SHP77 (cell line): ENCODE results near the gene MT1E.

Source experiments
- DNase-seq, 2 experiments: peaks; one replicate each; lab custom pipeline; 2025; lab: John Stamatoyannopoulos, UW

MT1E gene

DNA sequence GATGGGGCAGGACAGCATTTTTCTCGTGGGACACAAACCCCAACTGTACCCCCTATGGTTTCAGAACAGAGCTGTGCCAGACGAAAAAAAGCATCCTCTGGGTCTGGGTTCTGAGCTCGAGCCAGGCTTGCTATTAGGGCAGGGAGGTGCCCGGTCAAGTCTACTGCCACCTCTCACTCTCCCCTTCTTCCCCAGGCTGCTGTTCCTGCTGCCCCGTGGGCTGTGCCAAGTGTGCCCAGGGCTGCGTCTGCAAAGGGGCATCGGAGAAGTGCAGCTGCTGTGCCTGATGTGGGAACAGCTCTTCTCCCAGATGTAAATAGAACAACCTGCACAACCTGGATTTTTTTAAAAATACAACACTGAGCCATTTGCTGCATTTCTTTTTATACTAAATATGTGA is 1.1 kb downstream of the MT1E start:
- DNase-seq = no peak

DNA sequence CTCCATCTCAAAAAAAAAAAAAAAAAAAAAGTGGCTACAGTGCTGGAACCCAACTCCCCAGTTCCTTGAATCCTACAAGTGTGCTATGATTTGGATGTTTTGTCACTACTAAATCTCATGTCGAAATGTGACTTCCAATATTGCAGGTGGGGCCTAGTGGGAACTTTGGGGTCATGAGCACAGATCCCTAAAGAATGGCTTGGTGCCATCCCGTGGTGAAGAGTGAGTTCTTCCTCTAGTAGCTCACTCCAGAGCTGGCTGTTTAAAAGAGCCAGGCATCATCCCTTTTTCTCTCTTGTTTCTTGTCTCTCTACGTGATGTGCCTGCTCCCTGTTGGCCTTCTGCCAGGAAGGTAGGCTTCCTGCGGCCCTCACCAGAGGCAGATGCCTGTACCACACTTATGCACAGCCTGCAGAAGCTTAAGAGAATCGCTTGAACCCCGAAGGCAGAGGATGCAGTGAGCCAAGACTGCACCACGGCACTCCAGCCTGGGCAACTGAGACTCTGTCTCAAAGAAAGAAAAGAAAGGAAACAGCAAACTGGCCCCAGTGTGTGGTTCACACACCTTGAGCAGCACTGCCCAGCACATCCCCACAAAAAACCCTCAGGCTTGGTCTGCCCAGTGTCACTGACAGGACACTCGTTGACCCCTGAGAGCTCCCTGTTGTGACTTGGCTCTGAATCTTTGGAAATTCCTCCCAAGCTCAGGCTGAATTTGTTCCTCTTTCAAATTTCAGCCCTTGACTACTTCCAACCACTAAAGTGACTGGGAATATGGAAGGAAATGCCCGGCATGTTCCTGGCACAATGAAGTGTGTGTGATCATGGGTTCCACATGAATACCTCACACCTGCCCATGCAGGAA is 3.1 kb downstream of the MT1E start:
- DNase-seq = no peak

DNA sequence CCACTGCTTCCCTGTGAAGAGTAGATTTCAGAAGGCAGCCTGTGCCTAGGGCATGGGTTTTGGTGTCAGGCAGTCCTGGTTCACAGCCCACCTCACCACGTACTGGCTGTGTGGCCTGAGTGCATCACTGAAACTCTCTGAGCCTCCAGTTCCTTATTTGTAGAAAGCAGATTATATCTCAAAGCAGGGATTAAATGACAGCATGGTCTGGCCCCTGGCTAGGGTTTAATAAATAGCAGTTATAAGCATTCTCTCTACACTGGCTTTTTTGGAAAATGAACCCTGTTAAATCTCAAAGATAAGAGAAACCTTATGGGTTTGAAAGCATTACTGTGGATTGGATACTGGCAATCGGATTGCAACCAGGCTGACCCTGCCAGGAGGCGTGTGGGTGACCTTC is 4.0 kb downstream of the MT1E start:
- no peak for DNase-seq

DNA sequence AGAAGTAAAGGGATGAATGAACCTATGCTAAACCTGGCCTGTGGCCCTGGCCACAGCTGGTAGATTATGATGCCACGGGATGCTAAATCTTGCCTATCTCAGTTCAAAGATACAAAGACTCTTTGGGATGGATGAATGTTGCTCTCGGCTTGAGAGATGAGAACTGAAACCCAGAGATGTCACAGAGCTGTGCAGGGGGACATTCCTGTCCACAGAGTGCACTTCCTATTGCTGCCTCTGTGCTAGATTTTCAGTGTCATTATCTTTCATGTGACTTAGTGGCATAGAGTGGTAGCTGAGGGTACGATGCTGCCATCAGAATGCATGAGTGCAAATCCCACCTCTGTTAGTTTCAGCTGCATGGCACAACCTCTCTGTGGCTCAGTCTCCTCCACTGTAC is 4.6 kb downstream of the MT1E start:
- no peak for DNase-seq

DNA sequence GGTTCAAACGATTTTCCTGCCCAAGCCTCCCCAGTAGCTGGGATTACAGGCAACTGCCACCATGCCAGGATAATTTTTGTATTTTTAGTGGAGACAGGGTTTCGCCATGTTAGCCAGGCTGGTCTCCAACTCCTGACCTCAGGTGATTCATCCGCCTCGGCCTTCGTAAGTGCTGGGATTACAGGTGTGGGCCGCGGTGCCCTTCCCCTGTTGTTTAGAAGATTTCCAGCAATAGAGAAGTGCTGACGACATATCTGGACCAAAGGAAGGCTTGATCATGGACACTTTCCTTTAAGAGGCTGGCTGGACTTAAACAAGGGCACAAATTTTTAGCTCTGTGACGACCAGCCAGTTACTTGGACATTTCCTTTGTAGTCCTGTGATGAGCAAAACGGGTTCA is 5.6 kb downstream of the MT1E start:
- no peak for DNase-seq

DNA sequence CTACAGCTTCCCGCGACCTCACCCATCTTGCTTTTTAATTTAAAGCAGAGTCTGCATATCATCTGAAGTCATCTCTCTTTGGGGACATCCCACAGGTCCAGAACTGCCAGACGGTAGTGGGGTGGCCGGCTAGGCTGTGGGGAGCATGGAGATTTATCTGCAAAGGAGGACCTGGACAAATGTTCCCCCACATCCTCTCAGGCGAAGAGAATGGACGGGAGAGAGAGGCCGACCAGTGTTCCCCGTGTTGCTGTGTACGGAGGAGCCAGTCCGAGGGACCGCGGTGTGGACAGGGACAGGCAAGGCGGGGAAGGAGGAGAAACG is 6.2 kb downstream of the MT1E start:
- no peak for DNase-seq

DNA sequence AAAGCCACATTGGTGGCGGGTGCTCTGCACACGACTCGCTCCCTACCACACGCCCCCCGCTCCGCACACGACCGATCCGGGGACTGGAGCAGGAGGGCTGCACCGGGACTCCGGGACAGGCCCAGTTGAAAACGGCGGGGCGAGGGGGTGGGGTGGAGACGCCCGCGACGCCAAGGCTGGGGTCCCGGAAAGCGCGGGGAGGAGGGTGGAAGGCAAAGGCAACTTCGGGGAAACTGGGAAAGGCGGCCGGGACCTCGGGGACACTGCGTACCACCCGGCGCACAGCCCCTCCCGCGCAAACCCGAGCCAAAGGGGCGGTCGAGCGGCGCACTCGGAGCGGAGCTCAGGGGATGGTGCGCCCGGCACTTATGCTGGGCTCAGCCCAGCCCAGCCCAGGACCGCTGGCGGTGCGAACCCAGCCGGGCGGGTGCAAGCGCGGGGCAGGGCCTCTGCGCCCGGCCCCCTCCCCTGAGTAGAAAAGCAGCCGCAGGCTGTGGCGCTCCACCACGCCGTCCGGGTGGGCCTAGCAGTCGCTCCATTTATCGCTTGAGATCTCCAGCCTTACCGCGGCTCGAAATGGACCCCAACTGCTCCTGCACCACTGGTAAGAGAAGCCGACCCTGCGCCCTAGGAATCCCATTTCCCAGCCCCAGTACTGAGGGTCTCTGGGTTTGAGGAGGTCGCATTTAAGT is 6.7 kb downstream of the MT1E start, which contains the start of gene MT1M:
MT1M (plus strand) TSS at position 504 of the 692 bp plus-strand sequence; CDS start at position 577, 73 bp downstream.
- no peak for DNase-seq

DNA sequence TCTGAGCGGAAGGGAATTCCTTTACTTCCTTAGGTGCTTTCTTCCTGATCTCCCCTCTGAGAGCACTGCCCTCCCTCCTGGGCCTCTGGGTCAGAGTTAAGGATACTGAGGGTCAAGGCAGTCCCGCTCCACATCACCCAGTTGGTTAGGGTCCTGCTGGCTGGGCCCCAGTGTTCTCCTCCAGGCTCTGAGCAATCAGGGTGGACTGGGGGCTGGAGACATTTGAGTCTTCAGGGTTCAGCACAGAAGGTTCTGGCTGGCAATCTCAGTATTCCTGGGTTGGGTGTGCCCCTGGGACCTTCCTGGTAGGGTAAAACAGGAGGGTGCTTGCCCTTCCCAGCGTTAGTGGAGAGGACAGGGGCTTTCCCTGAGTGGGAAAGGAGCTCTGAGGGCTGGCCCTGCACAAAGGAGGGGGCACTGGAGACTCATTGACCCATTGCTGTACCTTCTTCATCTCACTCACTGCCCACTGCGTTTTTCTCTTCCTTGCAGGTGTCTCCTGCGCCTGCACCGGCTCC is 7.3 kb downstream of the MT1E start:
- no peak for DNase-seq

DNA sequence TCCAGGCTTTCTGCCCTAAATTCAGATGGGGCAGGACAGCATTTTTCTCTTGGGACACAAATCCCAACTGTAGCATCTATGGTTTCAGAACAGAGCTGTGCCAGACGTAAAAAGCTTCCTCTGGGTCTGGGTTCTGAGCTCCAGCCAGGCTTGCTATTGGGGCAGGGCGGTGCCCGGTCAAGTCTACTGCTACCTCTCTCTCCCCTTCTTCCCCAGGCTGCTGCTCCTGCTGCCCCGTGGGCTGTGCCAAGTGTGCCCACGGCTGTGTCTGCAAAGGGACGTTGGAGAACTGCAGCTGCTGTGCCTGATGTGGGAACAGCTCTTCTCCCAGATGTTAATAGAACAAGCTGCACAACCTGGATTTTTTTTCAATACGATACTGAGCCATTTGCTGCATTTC is 8.0 kb downstream of the MT1E start:
- no peak for DNase-seq

DNA sequence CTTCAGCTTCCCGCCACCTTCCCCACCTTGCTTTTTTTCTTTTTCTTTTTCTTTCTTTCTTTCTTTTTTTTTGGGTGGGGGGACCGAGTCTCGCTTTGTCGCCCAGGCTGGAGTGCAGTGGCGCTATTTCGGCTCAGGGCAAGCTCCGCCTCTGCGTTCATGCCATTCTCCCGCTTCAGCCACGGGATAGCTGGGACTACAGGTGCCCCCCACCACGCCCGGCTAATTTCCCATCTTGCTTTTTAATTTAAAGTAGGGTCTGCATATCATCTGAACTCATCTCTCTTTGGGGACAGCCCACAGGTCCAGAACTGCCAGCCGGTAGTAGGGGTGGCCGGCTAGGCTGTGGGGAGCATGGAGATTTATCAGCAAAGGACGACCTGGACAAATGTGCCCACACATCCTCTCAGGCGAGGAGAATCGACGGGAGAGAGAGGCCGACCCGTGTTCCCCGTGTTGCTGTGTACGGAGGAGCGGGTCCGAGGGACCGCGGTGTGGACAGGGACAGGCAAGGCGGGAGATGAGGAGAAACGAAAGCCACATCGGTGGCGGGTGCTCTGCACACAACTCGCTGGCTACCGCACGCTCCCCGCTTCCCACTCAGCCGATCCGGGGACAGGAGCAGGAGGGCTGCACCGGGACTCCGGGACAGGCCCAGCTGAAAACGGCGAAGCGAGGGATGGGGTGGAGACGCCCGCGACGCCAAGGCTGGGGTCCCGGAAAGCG is 9.3 kb downstream of the MT1E start:
- DNase-seq = no peak

DNA sequence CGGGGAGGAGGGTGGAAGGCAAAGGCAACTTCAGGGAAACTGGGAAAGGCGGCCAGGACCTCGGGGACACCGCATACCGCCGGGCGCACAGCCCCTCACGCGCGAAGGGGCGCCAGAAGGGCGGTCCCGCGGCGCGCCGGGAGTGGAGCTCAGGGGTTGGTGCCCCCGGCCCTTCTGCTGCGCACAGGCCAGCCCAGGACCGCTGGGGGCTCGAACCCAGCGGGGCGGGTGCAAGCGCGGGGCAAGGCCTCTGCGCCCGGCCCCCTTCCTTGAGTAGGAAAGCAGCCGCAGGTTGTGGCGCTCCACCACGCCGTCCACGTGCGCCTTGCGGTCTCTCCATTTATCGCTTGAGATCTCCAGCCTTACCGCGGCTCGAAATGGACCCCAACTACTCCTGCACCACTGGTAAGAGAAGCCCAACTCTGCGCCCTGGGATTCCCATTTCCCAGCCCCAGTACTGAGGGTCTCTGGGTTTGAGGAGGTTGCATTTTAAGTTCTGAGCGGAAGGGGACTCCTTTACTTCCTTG is 9.9 kb downstream of the MT1E start:
- no peak for DNase-seq

DNA sequence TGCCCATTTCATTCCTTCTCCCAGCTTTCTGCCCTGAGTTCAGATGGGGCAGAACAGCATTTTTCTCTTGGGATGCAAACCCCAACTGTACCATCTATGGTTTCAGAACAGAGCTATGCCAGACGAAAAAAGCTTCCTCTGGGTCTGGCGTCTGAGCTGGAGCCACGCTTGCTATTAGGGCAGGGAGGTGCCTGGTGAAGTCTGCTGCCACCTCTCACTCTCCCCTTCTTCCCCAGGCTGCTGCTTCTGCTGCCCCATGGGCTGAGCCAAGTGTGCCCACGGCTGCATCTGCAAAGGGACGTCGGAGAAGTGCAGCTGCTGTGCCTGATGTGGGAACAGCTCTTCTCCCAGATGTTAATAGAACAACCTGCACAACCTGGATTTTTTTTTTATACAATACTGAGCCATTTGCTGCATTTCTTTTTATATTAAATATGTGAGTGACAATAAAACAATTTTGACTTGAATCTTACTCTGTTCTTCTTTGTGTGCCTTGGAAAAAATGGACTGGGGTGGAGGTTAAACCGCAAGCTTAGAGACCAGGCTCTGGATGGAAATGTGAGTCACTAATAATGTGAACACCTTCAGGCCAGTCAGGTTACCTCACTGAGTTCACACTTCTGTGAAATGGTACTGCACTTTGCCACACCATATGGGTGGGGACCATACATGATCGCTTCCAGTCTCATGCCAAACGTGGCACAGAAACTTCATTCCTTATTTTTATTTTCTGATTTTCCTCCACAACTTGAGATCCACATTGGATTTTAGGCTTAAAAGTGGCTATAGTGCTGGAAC is 11.2 kb downstream of the MT1E start:
- DNase-seq = no peak

DNA sequence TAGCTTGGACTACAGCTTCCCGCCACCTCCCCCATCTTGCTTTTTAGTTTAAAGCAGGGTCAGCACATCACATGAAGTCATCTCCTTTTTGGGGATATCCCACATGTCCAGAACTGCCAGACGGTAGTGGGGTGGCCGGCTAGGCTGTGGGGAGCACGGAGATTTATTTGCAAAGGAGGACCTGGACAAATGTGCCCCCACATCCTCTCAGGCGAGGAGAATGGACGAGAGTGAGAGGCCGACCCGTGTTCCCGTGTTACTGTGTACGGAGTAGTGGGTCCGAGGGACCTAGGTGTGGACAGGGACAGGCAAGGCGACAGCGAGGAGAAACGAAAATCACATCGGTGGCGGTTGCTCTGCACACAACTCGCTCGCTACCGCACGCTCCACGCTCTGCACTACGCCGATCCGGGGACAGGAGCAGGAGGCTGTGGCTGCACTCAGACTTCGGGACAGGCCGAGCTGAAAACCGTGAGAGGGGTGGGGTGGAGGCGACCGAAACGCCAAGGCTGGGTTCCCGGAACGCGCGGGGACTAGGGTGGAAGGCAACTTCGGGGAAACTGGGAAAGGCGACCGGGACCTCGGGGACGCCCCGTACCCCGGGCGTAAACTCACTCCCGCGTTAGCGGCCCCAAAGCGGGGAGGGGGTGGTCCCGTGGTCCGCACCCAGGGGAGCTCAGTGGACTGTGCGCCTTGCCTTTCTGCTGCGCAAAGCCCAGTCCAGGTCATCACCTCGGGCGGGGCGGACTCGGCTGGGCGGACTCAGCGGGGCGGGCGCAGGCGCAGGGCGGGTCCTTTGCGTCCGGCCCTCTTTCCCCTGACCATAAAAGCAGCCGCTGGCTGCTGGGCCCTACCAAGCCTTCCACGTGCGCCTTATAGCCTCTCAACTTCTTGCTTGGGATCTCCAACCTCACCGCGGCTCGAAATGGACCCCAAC is 12.5 kb downstream of the MT1E start, which contains the start of gene MT1A:
MT1A (plus strand) TSS at position 853 of the 937 bp plus-strand sequence; CDS start at position 926, 73 bp downstream.
- DNase-seq = no peak

DNA sequence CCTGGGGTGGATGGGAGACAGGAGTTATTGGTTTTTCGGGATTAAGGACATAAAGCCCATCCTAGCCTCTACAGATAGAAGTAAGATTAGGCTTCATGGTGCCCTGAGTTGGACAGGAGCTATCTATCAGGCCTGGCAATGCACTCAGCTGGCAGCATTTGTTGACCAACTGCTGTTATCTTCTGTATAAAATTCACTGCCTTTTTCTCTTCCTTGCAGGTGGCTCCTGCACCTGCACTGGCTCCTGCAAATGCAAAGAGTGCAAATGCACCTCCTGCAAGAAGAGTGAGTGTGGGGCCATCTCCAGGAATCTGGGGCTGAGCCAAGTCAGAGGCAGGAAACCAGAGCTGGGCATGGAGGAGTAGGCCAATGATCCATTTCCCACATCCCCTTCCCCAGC is 13.5 kb downstream of the MT1E start:
- DNase-seq = no peak

DNA sequence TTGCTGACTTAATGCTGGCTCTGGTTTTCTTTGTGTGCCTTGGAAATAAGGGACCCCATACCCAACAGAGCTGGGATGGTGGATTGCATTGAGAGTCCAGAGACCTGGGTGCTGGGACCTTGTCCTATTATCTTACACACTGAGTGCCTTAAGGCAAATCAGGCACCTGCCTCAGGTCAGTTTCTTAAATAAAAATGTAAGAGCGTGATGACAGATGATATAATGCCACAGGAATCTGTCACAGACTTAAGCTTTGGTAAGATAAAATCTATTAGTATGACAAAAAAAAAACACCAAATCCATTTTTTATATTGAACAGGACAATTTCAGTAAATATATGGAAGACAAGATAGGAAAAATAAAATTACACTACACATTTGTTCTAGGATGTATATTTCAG is 14.5 kb downstream of the MT1E start:
- no peak for DNase-seq

DNA sequence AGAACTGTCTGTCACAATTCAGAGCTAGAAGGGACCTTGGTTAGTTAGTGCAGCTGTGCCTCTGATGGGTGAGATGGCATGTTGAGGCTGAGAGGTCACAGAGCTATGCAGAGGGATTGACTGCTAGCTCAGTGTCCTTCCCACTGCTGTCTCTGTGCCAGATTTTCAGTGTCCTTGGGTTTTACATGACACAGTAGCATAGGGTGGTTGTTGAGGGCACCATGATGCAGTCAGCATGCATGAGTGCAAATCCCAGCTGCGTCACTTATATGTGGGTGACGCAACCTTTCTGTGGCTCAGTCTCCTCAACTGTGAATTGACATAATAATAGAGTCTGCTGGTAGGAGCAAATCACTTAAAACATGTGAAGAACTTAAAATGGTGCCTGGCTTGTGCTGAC is 15.6 kb downstream of the MT1E start:
- no peak for DNase-seq

DNA sequence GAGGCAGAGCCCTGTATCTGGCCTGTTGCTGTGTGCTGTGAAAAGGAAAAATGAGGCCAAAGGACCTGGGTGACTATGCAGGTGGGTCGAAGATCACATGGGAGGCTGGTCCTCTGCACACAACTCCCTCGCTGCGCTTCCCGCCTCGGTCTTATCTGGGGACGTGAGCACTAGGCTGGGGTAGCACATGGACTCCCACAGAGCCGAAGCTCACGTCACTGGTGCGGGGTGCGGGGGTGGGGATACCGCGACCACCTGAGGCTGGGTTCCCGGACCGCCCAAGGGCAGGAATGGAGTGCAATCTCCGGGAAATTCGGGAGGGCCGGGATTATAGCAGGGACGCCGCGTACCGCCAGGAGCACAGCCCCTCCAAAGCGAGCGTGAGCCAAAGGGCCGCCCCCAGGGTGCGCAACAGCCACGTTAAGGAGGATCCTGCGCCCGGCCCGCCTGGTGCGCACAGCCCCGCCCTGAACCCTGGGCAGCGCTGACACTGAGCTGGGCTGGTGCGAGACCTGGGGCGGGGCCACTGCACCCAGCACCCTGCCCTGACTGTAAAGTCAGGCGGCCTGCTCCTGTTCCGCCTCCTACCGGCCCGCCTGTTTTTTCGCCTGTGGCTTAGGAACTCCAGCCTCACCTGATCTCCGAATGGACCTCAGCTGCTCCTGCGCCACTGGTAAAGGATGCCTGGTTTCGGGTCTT is 17.6 kb downstream of the MT1E start:
- DNase-seq = no peak

DNA sequence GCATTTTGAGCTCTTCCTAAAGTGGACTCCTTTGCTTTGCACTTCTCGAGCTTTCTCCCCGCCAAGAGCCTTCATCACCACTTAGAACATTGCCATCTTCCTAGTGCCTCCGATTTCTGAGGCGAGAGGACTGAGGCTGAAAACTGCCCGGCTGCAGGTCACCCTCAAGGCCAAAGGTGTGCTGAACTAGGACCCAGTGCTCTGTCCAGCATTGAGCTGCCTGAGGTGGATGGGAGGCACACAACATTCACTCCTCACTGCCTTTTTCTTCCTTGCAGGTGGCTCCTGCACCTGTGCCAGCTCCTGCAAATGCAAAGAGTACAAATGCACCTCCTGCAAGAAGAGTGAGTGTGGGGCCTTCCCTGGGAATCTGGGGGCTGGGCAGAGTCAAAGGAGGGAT is 18.3 kb downstream of the MT1E start:
- no peak for DNase-seq

DNA sequence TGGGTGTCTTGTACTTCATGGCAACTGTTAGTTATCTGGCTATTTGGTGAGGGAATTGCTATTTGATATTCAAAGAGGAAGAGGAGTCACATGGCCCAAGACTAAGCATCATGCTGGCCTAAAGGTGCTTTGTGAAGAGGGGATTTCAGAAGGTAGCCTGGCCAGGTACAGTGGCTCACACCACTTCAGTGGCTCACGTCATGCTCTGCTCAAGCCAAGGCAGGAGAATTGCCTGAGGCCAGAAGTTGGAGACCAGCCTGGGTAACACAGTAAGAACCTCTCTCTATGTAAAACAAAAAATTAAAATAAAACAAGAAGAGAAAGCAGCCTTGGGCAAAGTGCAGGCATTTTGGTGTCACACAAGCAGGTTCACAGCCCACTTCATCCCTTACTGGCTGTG is 19.7 kb downstream of the MT1E start:
- DNase-seq = no peak

DNA sequence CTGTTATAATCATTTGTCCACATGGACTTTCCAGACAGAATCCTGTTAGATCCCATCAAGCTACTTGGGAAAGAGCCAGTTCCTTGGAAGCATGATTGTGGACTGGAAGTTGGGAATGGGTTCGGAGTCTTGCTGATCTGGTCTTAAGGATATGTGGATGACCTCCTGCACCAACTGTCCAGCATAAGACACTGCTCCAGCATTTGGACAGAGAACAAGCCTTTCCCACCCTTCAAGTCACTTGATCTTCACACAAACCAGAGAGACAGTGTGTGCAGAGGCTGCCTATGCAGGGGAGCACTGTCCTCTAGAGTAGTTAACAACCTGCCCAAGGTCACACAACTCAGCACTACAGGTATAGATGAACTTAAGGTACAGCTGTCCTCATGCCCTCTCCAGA is 20.3 kb downstream of the MT1E start:
- DNase-seq = no peak
